Colonic mucosa (tissue), 4 donors: Measurements from ENCODE around the gene CD164L2. TPM values are rescaled to one million over a fixed set of nuclear protein-coding genes. Genes with fewer than 3 reads are reported as not detected.

Source experiments
- DNase-seq: peaks from one replicate; pipeline ENCODE4 v3.0.0-alpha.2; 2020
- H3K27ac ChIP-seq: fragments of 200-600 bp; one replicate; pipeline ENCODE4 v1.8.0; 2021
- H3K27me3 ChIP-seq: fragments of 200-600 bp; one replicate; pipeline ENCODE4 v1.8.0; 2021
- H3K36me3 ChIP-seq: fragments of 200-600 bp; one replicate; pipeline ENCODE4 v1.8.0; 2021
- H3K4me1 ChIP-seq: fragments of 200-600 bp; one replicate; pipeline ENCODE4 v1.8.0; 2021; ENCODE audit warnings: mild to moderate bottlenecking
- H3K4me3 ChIP-seq: fragments of 200-600 bp; one replicate; pipeline ENCODE4 v1.8.0; 2021
- H3K9ac ChIP-seq, 2 donors: one replicate each; pipeline ENCODE4 v1.7.0; 2013; ENCODE audit warnings: control low read depth in 2 of 2, low read depth in 2 of 2, low read length in 2 of 2
- H3K9me3 ChIP-seq: fragments of 200-600 bp; one replicate; pipeline ENCODE4 v1.8.0; 2021
- CTCF ChIP-seq: fragments of 200-600 bp; IDR thresholded peaks from one replicate; pipeline ENCODE4 v1.8.0; 2022; ENCODE audit warnings: antibody characterized with exemption, mild to moderate bottlenecking
- intact Hi-C: fragments of 100-400 bp; cut with DNase I; formaldehyde crosslinking; loops from one replicate; pipeline ENCODE4 v1.14.1; 2022
- total RNA-seq, 2 donors: library from RNA; stranded (reverse); fragmentation: NEBNext Ultra II Directional in 1 of 2; extraction: Animal tissue kit (Norgen Biotek cat#: 25700) in 1 of 2; gene quantifications; one replicate each; pipeline ENCODE4 v1.2.1, GENCODE V29; 2021
- donor health status: healthy.
- donor health status: DM: no; HTN: no; CAD: no.
- donor health status: DM: no; HTN: no; CAD: no.

The CD164L2 gene
- total RNA-seq, 2 donors from 2014 or later, result 0.69 to 1.7 TPM

GRCh38 chr1:27367160-27367650, 15.9 kb downstream of the CD164L2 start:
- Histone ChIP-seq H3K9me3 (no peaks in the 10 kb centered on the region), H3K27me3 (no peaks in the 10 kb centered on the region), H3K36me3 (no peaks in the 10 kb centered on the region), H3K27ac (peak overlapping the region; percentile 93), H3K4me1 (peaks cover 4% of the 10 kb centered on the region), H3K4me3 (peak overlapping the region; percentile 67), H3K9ac (peak overlapping the region; percentile 81 to 93)
- intact Hi-C loops, result no loop called here
- DNase-seq, result no peak
- no peak for TF ChIP-seq CTCF

- H3K4me3 ChIP-seq, result peak within 1 kb of the TSS; percentile 67
- H3K27me3 ChIP-seq, result no peaks in the 10 kb centered on the region
- no peaks in the 10 kb centered on the region for H3K36me3 ChIP-seq
- no peaks in the 10 kb centered on the region for H3K9me3 ChIP-seq
- H3K4me1 ChIP-seq, result peaks cover 4% of the 10 kb centered on the region
- H3K27ac ChIP-seq, result peak within 1 kb of the TSS; percentile 93
- H3K9ac ChIP-seq, result peak within 1 kb of the TSS; percentile 81 to 93
- DNase-seq, result peak; percentile 90
- TF ChIP-seq CTCF, result no peak
- intact Hi-C loops, result no loop called here
These were observed 16.5 kb downstream of the CD164L2 start, which contains the start of gene MAP3K6 for GRCh38 chr1:27366411-27367159. MAP3K6 (minus strand) TSS chr1:27366961; CDS start chr1:27366597, 364 bp downstream.

GRCh38 chr1:27366113-27366410, 17.1 kb downstream of the CD164L2 start:
- H3K27me3 ChIP-seq, result no peaks in the 10 kb centered on the region
- intact Hi-C loops, result no loop called here
- H3K4me3 ChIP-seq, result peak overlapping the region; percentile 67
- H3K36me3 ChIP-seq, result no peaks in the 10 kb centered on the region
- DNase-seq, result peak; percentile 89
- peaks cover 4% of the 10 kb centered on the region for H3K4me1 ChIP-seq
- no peaks in the 10 kb centered on the region for H3K9me3 ChIP-seq
- peak overlapping the region; percentile 93 for H3K27ac ChIP-seq
- peak overlapping the region; percentile 81 to 87 for H3K9ac ChIP-seq
- TF ChIP-seq CTCF, result no peak

- H3K27ac ChIP-seq, result peak overlapping the region; percentile 93
- peaks cover 4% of the 10 kb centered on the region for H3K4me1 ChIP-seq
- peak; percentile 93 for DNase-seq
- H3K36me3 ChIP-seq, result no peaks in the 10 kb centered on the region
- TF ChIP-seq CTCF, result no peak
- H3K9ac ChIP-seq, result peak overlapping the region; percentile 81 to 87
- H3K4me3 ChIP-seq, result peak overlapping the region; percentile 67
- H3K9me3 ChIP-seq, result no peaks in the 10 kb centered on the region
- intact Hi-C loops, result no loop called here
- H3K27me3 ChIP-seq, result no peaks in the 10 kb centered on the region
These were observed 17.6 kb downstream of the CD164L2 start for GRCh38 chr1:27365372-27366112.

- peak overlapping the region; percentile 59 to 87 for H3K9ac ChIP-seq
- H3K27ac ChIP-seq, result peak overlapping the region; percentile 93
- H3K4me1 ChIP-seq, result peaks cover 4% of the 10 kb centered on the region
- H3K27me3 ChIP-seq, result no peaks in the 10 kb centered on the region
- H3K9me3 ChIP-seq, result no peaks in the 10 kb centered on the region
- intact Hi-C loops, result no loop called here
- TF ChIP-seq CTCF, result no peak
- no peaks in the 10 kb centered on the region for H3K36me3 ChIP-seq
- peak; percentile 25 for DNase-seq
- H3K4me3 ChIP-seq, result peak overlapping the region; percentile 67
These were observed 18.3 kb downstream of the CD164L2 start for GRCh38 chr1:27364696-27365371.
